ENCODE results near the gene TMEM123.
"Not testable (repeated sequence)": the region's sequence is repeated elsewhere in the genome, so short reads cannot be mapped to it uniquely, and the experiment has no call there.

TMEM123 gene

DNA sequence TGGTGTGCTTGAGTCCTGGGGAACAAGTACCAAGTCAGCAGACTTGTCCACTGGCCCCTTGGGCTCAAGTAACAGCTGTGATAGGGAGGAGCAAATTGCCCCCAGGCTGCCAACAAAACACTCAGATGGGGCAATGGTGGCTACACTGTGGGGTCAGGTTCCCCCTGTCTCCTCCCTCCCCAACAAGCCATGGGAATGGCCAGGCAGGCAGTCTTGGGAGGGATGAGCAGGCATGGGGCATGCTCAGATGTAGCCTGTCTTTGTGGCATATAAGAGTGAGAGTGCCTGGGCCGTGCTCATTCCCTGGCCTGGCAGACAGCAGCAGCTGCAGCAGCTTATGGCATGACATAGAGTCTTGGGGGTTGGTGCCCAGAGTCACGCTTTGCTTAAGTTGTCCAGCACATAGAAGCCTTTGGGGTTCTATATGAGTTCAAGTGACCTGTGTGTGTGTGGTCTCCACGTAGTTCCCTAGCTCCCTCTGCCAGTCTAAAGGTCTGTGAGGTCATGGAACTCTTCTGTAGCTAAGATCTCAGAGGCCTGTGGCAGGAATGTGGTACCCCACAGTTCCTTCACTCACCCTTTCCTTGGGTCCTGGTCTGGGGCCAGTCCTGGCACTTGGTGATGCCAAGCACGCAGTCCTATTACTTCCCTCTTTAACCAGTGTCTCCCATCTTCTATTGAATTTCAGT is 60.9 kb downstream of the TMEM123 start:
- no peak for DNase-seq

DNA sequence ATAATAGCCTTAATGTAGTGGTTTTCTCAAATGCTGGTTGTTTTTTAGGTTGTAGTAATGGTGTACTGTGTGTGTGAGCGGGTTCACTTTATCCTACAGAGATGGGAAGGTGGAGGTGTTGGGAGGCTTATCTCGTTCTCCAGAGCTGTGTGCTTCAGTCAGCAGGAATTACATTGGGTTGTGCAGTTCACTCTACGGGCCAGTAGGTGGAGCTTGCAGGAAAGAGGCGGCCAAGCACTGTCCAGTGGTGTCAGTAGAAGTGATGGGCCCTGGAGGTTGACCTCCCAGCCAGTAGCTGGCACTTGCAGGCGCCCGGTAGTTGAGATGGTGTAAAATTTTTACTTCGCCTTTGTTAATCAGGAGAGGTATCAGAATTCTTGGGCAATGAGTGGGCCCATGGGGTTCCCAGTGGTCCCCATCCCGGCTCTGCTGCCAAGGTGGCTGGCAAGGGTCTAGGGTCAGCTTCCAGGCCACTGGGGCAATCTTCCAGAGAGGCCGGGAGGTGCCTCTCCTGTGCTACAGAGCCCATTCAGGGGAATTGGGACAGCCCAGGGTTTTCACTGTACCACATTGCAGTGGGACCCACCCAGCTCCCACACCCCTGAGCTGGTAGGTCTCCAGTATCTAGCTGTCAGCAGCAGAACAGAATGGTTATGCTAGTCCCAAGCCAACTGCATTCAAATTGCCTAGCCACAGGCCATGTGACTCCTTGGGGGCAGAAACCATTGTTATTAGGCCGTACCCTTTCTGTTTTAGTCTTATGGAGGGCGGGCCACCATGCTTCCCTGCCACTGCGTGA is 61.7 kb downstream of the TMEM123 start:
- DNase-seq = peak; percentile 1

DNA sequence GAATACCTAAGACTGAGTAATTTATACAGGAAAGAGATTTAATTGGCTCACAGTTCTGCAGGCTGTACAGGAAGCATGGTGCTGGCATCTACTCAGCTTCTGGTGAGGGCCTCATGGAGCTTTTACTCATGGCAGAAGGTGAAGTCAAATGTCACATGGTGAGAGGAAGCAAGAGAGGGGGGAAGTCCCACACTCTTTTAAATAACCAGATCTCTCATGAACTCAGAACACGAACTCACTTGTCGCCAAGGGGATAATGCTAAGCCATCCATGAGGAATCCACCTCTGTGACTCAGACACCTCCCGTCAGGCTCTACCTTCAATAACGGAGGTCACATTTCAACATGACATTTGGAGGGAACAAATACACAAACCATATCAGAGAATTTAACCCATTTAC is 63.3 kb downstream of the TMEM123 start:
- DNase-seq = no peak

DNA sequence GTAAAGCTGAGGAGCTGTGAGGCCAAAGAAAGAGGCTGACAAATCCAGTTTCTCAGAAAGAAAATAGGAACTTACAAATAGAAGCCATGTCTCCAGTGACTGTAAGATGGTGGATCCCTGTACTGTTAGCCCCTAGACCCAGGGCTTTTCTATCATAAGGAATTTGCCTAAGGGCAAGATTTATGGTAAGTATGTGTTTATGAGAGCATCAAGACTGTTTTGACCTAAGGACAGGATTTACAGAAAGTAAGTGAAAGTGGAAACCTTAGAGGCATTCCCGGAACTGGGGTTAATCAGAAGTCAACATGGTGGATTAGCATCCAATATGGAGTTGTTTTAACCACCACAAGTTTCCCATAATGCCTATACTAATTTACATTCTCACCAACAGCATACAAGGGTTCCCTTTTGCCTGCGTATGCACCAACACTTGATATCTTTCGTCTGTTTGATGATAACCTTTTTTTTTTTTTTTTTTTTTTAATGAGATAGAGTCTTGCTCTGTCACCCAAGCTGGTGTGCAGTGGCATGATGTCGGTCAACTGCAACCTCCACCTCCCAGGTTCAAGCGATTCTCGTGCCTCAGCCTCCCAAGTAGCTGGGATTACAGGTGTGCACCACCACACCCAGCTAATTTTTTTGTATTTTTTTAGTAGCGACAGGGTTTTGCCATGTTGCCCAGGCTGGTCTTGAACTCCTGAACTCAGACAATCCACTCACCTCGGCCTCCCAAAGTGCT is 65.4 kb downstream of the TMEM123 start:
- DNase-seq = no peak

DNA sequence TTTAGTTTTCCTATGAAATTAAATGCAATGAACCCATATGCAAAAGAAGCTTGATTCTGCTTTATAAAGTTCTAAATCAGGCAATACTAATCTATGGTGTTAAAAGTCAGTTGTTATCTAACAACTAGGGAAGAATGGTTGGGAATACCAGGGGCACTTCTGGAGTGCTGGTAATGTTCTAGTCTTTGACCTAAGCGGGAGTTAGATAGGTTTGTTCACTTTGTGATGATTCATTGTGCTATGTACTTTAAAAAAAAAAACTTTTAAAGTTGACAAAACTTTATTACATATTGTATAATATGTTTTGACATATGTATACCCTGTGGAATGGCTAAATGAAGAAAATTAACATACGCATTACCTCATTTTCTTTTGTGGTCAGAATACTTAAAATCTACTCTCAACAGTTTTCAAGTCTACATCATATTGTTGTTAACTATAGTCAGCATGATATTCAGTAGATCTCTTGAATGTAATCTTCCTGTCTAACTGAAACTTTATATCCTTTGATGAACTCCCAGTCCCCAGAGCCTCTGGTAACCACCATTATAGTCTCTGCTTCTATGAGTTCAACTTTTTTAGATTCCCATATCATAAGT is 66.3 kb downstream of the TMEM123 start:
- DNase-seq = no peak

DNA sequence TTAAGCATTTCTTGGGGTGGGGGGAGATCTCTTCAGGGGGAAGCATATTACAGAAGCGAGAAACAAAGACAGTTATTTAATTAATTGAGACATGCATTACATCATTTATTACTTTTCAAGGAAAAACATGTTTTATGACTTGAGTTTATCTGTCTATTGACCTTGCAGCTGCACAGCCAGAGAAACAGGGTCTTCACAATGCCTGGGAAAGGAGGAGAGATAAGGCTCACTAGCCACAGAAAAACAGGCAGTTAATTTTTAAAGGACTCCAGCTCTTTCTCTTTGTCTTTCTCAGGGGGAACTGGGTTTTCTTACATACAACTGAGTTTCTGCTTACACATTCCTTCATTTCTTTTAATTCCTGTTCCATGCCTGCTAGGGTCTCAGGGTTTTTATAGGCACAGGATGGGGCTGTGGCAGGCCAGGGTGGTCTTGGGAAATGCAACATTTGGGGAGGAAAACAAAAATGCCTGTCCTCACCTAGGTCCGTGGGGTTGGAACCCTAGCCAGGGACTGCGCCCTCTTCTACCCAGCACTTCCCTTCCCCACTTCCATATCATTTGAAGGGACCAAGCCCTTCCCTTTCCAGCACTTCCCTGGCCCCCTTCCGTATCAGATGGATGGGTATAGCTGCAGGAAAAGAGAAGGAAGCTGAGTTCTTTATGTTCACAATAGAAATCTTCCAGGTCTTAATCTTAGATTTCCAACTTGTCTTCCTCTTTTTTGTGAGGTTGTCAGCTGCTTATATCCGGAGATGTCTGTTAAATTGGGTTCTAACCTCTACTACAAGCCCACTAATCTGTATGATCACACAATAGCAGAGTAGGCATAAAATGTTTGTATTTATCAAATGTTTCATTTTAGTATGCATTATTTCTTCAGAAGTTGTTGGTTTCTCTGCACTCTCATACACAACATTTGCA is 67.2 kb downstream of the TMEM123 start:
- DNase-seq = no peak

DNA sequence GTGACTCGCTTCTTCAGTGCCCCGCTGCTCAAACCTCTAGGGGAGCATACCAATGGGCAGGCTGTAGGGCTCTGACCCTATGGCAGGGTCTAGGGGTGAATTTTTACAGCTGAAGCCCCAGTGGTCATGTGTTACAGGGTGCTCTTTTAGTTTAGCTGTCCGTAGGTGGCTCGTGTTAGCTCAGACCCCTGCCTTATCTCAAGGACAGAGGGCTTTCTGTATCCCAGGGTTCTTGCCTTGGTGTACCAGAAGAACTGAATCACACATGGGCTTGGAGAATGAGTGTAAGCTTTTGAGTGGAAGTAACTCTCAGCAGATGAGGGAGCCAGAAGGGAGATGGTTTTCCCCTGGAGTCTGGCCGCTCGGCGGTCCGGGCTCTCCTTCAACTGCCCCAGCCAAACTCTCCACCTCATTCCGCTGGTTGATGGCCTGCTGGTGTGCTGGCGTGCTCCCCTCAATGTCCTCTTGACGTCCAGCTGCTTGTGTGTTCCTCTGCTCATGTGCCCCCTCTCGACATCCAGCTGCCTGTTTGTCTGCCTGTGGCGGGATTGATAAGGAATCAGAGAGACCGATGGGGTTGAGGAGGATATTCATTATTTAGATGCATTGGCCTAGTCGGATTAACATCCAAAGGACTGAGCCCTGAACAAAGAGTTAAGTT is 68.0 kb downstream of the TMEM123 start:
- no peak for DNase-seq

DNA sequence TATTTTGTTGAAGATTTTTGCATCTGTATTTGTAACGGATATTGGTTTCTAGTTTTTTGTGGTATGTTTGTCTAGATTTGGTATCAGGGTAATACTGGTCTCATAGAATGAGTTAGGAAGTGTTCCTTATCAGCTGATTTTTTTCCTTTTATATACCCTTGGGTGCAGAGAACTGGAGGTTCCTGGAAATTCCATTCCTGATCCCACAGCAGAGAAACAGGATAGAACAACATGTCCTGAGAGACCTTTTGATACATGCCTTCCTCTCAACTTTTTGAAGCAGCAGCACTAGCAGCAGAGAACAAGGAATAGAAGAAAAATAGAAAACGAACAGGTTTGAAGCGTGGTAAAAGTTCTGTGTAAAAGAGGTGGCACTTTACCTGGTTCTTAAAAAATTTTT is 68.7 kb downstream of the TMEM123 start:
- no peak for DNase-seq

DNA sequence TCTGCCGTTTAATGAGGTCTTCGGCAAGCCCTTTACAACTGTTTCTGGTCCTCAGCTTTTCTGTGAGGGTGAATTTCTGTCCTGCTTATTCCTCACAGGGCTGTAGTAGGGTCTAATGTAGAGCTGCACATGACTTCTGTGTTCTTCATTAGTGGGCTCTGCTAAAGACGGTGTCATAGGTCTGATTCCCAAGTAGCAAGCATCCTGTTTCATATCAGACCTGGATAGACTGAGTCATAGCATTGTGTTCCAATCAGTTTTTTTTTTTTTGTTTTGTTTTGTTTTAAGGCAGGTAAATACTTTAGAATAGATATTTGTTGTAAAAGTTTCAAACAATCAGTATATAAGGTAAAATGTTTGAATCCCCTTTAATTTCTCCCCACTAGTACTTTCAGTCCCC is 70.2 kb downstream of the TMEM123 start:
- no peak for DNase-seq

DNA sequence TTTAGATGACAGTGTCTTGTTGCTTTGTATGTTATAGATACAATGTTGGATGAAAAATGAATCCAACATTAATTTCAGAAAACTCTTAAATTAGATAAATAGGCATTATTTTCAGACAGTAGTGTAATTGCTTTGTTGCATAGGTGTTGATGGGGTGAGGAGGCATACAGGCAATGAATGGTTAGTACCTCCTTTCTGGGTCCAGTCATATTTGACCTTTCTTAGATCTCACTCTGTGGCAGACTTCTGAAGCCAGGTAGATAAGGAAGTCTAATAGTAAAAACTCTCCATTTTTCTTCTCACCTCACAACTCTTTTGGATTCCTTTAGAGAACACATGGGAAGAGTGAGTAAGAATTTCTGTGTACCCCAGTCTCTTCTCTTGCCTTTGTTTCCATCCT is 73.7 kb downstream of the TMEM123 start:
- DNase-seq = no peak

DNA sequence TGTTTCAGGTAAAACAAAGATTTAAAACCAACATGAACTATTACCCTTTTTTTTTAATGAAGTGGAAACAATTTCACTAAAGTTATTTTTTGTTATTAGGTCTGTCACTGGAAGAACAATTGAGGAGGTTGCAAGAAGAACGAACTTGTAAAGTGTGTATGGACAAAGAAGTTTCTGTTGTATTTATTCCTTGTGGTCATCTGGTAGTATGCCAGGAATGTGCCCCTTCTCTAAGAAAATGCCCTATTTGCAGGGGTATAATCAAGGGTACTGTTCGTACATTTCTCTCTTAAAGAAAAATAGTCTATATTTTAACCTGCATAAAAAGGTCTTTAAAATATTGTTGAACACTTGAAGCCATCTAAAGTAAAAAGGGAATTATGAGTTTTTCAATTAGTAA is 74.7 kb downstream of the TMEM123 start:
- DNase-seq = no peak

DNA sequence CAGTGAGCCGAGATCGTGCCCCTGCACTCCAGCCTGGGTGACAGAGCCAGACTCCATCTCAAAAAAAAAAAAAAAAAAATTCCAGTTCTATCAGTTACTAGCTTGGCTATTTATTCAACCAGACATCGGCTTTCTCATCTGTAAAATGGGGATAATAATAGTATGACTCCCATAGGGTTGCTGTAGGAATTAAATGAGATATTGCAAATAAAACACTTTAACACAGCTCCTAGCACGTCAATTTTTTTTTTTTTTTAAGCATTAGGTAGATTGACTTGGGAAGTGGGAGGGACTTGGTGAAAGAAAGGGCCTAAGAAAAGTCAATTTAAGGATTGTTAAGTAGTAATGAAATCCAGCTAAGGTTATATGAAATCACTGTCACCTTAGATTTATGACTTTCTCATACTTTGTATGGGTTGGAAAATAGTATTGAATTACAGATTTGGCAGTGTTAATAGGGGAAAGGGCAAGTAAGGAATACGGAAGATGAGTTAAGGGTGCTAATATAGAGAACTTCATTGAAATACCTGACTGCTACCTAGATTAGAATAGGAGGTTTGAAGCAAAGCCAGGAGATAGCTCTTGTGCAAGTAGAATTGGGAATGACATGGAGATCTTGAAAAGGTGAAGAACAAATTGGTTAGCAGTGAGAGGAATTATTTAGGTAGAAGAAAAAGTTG is 76.7 kb downstream of the TMEM123 start:
- DNase-seq = no peak

DNA sequence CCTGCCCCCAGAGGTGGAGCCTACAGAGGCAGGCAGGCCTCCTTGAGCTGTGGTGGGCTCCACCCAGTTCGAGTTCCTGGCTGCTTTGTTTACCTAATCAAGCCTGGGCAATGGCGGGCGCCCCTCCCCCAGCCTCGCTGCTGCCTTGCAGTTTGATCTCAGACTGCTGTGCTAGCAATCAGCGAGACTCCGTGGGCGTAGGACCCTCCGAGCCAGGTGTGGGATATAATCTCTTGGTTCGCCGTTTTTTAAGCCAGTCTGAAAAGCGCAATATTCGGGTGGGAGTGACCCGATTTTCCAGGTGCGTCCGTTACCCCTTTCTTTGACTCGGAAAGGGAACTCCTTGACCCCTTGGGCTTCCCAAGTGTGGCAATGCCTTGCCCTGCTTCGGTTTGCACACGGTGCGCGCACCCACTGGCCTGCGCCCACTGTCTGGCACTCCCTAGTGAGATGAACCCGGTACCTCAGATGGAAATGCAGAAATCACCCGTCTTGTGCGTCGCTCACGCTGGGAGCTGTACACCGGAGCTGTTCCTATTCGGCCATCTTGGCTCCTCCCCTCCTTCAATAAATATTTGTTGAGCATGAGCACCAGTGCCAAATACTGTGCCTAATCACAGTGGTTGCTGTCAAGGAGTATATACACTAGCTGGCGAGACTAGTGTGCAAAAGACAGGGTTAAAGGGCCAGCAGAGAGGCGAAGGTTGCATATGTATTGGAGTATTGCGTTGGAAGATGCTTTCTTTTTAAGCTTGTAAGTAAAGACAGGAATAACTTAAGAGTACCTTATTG is 77.7 kb downstream of the TMEM123 start:
- not testable (repeated sequence) for DNase-seq

DNA sequence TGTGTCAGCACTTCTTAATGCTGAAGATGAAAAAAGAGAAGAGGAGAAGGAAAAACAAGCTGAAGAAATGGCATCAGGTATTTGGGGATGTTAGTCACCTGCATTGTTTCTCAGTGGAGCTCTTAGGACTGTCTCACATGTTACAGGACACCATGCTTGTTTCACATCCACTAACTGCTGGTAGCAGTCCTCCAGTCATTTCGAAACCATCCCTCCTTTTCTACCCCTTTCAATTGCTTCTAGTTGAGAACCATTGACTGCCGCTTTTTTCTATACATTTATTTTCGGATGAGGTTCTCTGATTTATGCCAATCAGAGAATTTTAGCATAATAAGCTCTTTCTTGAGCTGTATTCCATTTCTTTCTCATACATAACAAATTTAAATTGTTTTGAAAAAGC is 84.1 kb downstream of the TMEM123 start:
- DNase-seq = no peak

DNA sequence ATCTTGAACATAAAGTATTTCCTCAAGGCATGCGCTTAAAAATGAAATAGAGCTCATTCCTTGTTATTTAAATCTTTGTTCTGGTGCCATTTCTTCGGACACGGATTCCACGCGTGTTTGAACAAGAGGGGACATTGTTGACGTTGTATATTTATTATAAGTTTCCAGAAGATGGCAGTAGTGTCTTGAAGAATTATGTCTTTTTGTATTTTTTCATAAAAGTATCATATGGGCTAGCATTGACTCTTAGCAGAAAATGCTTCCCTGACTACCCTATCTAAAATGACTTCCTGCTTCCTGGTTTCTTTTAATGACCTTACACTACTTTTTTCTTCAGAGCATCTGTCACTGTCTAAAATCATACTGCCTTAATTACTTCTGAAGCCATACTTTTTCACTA is 85.2 kb downstream of the TMEM123 start:
- DNase-seq = no peak

DNA sequence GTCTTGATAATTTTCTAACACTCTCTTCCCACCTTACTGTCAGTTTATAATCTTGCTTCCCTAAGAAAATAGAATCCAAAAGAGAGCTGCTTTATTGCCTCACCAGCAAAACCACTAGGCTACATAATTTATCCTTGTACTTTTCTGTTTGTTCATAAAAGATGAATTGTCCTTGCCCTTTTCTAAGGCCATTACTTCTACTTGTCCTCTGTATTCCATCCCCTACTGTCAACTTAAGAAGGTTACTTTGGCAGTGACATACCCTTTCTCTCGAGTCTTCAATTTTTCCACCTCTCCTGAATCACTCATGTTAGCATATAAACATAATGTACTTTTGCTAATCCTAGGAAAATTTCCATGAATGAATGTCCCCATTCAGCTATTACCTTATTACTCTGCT is 87.6 kb downstream of the TMEM123 start:
- no peak for DNase-seq

DNA sequence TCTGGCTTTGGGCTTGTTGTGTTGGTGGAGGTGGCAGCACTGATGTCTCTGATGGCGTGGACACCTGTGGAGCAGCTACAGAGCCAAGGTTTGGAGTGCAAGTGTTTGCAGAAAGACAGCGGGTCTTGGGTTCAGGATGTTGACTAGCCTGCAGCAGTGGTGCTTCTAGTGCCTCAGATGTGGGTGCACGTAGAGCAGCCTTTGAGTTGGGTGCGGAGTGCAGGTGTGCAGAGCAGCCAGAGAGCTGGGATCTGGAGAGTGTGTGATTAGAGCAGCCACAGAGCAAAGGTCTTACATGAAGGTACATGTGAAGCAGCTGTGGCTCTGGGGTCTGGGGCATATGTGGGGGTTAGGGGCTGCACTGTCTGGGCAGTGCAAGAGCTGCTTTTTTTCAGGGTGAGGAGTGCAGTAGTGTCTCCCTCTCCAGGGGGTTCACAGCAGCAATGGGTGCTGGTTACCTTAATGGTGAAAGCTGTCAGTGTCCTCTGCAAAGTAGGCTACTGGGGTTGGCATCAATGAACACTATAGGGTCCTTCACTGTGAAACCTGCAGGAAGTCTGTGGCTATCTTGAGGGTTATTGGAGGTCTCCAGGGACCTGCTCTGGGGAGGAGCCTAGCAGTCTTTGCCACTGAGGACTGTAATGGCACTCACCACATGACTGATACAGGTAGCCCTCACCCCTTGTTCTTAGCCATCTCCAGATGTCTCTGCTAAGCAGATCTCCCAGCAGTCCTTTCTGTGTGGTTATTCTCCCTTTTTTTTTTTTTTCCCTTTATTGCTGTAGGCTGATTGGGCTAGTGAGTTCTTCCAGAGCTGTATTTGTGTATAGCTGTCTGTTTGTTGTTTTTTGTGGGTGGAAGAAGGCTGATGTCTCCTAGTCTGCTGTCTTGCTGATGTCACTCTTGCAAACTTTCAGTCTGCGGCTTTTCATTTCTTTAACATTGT is 91.2 kb downstream of the TMEM123 start:
- DNase-seq = no peak

DNA sequence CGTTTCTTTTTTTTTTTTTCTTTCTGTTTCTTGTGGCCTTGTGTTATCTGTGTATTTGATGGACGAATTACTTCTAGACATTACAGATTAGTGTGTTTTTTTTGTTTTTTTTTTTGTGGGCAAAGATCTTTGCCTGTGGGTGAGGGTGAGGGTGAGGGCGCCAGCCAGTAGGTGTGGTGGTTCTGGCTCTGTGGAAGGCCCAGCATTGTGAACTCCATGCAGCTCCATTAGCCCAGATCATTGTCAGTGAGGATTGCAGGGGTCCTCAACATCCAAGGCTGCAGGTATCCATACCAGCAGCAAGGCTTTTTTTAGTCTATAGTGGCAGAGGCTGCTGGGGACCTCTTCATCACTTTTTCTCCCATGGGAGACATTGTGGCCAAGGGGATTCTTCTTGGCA is 91.9 kb downstream of the TMEM123 start:
- DNase-seq = no peak

DNA sequence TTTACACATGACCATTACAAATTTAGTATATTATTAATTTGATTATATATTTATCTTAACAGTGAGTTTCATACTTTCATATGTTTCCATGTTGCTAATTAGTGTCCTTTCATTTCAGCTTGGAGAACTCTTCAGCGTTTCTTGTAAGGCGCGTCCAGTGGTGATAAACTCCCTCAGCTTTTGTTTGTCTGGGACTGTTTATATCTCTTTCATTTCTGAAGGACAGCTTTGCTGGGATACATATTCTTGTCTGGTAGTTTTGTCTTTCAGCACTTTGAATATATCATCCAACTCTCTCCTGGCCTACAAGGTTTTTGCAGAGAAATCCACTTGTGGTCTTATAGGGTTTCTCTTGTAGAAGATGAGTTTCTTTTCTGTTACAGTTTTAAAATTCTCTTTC is 93.2 kb downstream of the TMEM123 start:
- no peak for DNase-seq
